Measurements from ENCODE around the gene TAS2R9.

Gene TAS2R9

GRCh38 chr12:10810068-10810467, at the start of gene TAS2R9:
Gene TAS2R9 (minus strand): TSS chr12:10810168. CDS start chr12:10810075, 93 bp downstream.
- ATAC-seq = no peak

GRCh38 chr12:10855807-10856206, 45.8 kb upstream of the TAS2R9 start:
- TF ChIP-seq GLIS3 (CRISPR knock-in tag; IDR thresholded peaks at IDR 0.05) (no peak), ZNF70 (CRISPR knock-in tag; IDR thresholded peaks at IDR 0.05) (no peak), SNAI2 (CRISPR knock-in tag; IDR thresholded peaks at IDR 0.05) (no peak), RARB (CRISPR knock-in tag; IDR thresholded peaks at IDR 0.05) (no peak), CREB5 (CRISPR knock-in tag; IDR thresholded peaks at IDR 0.05; ENCODE audit: low read depth) (no peak), ESRRG (CRISPR knock-in tag; IDR thresholded peaks at IDR 0.05) (no peak), CSDC2 (CRISPR knock-in tag; IDR thresholded peaks at IDR 0.05) (no peak), TCF4 (CRISPR knock-in tag; IDR thresholded peaks at IDR 0.05; ENCODE audit: borderline replicate concordance) (no peak), ZFP3 (CRISPR knock-in tag; IDR thresholded peaks at IDR 0.05) (no peak), TSHZ2 (CRISPR knock-in tag; IDR thresholded peaks at IDR 0.05) (no peak), PATZ1 (CRISPR knock-in tag; IDR thresholded peaks at IDR 0.05; ENCODE audit: borderline replicate concordance) (no peak), ISL1 (CRISPR knock-in tag; IDR thresholded peaks at IDR 0.05) (no peak), ZNF565 (CRISPR knock-in tag; conservative IDR thresholded peaks at IDR 0.05; ENCODE audit: low read depth) (no peak), OSR1 (CRISPR knock-in tag; IDR thresholded peaks at IDR 0.05) (no peak), PPARA (CRISPR knock-in tag; IDR thresholded peaks at IDR 0.05; ENCODE audit: borderline replicate concordance) (no peak), TOX (CRISPR knock-in tag; IDR thresholded peaks at IDR 0.05; ENCODE audit: borderline replicate concordance) (no peak), ARNTL (CRISPR knock-in tag; IDR thresholded peaks at IDR 0.05; ENCODE audit: borderline replicate concordance, low read depth) (no peak), ZNF8 (CRISPR knock-in tag; IDR thresholded peaks at IDR 0.05) (no peak), BACH2 (CRISPR knock-in tag; IDR thresholded peaks at IDR 0.05; ENCODE audit: borderline replicate concordance) (no peak)
- ATAC-seq = no peak

More at GRCh38 chr12:10810068-10810467, at the start of gene TAS2R9:
- TF ChIP-seq GLIS3 (CRISPR knock-in tag; IDR thresholded peaks at IDR 0.05) (no peak), POU6F1 (CRISPR knock-in tag; IDR thresholded peaks at IDR 0.05; ENCODE audit: borderline replicate concordance, low read depth) (no peak)

- no peak for ATAC-seq
- TF ChIP-seq PATZ1 (CRISPR knock-in tag; IDR thresholded peaks at IDR 0.05; ENCODE audit: borderline replicate concordance) (no peak), CSDC2 (CRISPR knock-in tag; IDR thresholded peaks at IDR 0.05) (no peak), TSHZ2 (CRISPR knock-in tag; IDR thresholded peaks at IDR 0.05) (no peak), OSR1 (CRISPR knock-in tag; IDR thresholded peaks at IDR 0.05) (no peak)
These were observed 43.8 kb upstream of the TAS2R9 start for GRCh38 chr12:10853776-10854175.

Measured in SK-N-SH treated with all-trans-retinoic acid at 6 μM for 48 hours (cell line).